Bronchial epithelial cell (primary cell): ENCODE measurements around the gene NHERF2. TPM values are rescaled to one million over a fixed set of nuclear protein-coding genes. Genes with fewer than 3 reads are reported as not detected.

Experiments used
- DNase-seq: peaks from one replicate; pipeline ENCODE4 v3.0.0-alpha.2; 2010; ENCODE audit warnings: low read depth
- FAIRE-seq: peaks from 2 replicates; lab custom pipeline; 2011; peaks lifted over from hg19 to GRCh38; lab: Jason Lieb, UNC
- H3K27me3 ChIP-seq: 2 replicates; pipeline ENCODE4 v1.5.1; 2011; ENCODE audit warnings: low read length; ENCODE audit not compliant: control insufficient read depth, insufficient read depth
- H3K36me3 ChIP-seq: 2 replicates; pipeline ENCODE4 v1.5.1; 2011; ENCODE audit warnings: low read length; ENCODE audit not compliant: control insufficient read depth, insufficient read depth
- H3K4me3 ChIP-seq: 2 replicates; pipeline ENCODE4 v1.5.1; 2011; ENCODE audit warnings: mild to moderate bottlenecking, low read depth, low read length, control low read depth
- CTCF ChIP-seq: IDR thresholded peaks from 2 replicates; pipeline ENCODE4 v1.5.1; 2011; ENCODE audit warnings: mild to moderate bottlenecking, moderate library complexity, low read length, control low read depth, inconsistent platforms; ENCODE audit not compliant: insufficient read depth, severe bottlenecking
- total RNA-seq: library from RNA; depleted of rRNA; stranded (reverse); fragments of >200 nt; gene quantifications from 2 replicates; pipeline ENCODE4 v1.2.1, GENCODE V29; 2014

The NHERF2 gene
- 15.8 and 20.1 TPM in 2 replicates for total RNA-seq

DNA sequence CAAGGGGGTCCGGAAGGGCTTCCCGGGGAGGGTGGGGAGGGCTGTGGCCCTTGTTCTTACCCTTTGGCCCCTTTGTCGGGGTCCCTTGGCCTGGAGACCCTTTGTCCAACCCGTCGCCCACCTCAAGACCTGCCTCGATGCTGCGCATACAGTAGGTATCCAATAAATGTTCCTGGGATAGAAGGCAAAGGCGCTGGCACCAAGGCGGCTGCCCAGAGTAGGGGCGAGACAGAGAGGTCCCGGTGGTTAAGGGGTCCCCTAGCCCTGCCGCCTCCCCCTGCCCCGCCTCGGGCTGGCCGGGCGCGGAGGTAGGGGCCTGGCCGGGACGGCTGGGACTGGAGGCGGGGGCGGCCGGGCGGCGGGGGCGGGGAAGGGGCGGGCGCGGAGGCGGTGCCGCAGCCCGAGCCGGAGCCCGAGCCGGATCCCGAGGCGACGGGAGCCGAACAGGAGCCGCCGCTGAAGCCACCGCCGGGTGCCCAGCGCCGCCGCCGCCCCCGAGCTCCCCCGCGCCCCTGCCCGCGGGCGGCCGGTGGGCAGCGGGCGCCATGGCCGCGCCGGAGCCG, at the start of gene NHERF2:
TSS of gene NHERF2 (plus strand) at position 442 of the 563 bp plus-strand sequence. CDS start at position 546, 104 bp downstream.
- peak within 1 kb of the TSS; percentile 31 for H3K4me3 ChIP-seq
- no peaks in the 10 kb centered on the region for H3K36me3 ChIP-seq
- H3K27me3 ChIP-seq: no peaks in the 10 kb centered on the region
- DNase-seq (no peak), FAIRE-seq (no peak)
- no peak for TF ChIP-seq CTCF

DNA sequence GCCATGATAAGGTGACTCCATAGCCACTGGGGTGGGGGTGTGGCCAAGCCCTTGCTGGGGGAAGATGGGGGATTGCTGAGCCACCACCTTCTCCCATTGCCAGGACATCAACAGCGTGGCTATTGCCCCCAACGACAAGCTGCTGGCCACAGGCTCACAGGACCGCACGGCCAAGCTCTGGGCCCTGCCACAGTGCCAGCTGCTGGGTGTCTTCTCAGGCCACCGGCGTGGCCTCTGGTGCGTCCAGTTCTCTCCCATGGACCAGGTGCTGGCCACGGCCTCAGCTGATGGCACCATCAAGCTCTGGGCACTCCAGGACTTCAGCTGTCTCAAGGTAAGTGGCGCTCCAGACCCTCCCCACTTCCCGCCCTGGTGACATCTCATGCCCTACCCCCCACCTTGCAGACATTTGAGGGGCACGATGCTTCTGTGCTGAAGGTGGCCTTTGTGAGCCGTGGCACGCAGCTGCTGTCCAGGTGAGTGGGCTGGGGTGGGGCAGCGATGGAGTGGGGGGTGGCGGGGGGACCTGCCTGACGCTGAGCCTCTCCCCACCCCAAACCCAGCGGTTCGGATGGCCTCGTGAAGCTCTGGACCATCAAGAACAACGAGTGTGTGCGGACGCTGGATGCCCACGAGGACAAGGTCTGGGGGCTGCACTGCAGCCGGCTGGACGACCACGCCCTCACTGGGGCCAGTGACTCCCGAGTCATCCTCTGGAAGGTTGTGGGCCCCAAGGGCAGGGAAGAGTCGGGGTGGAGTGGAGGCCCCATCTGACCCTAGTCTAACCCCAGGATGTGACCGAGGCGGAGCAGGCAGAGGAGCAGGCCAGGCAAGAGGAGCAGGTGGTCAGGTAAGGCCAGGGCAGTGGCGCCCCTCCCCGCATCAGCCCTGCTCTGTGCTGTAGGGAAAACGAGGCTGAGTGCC, 49.5 kb upstream of the NHERF2 start:
- no peak for FAIRE-seq
- no peak for TF ChIP-seq CTCF
- H3K36me3 ChIP-seq: peaks cover 24% of the 10 kb centered on the region
- H3K4me3 ChIP-seq: no peak overlapping the region
- no peak for DNase-seq
- H3K27me3 ChIP-seq: peaks cover 5% of the 10 kb centered on the region

- Histone ChIP-seq H3K36me3 (peaks cover 24% of the 10 kb centered on the region), H3K4me3 (no peak overlapping the region), H3K27me3 (peaks cover 5% of the 10 kb centered on the region)
- no peak for TF ChIP-seq CTCF
- no peak for FAIRE-seq
- no peak for DNase-seq
Observed at GRCh38 chr16:1977875-1978268, 48.8 kb upstream of the NHERF2 start.

GRCh38 chr16:1978476-1979120, 48.1 kb upstream of the NHERF2 start:
- no peak for DNase-seq
- peak overlapping the region; percentile 50 for H3K4me3 ChIP-seq
- FAIRE-seq: no peak
- TF ChIP-seq CTCF: no peak
- peaks cover 24% of the 10 kb centered on the region for H3K36me3 ChIP-seq
- peaks cover 5% of the 10 kb centered on the region for H3K27me3 ChIP-seq

GRCh38 chr16:1979271-1980029, 47.3 kb upstream of the NHERF2 start:
- H3K36me3 ChIP-seq: peaks cover 20% of the 10 kb centered on the region
- DNase-seq: peak; percentile 85
- FAIRE-seq: no peak
- H3K4me3 ChIP-seq: peak overlapping the region; percentile 50
- no peak for TF ChIP-seq CTCF
- peaks cover 5% of the 10 kb centered on the region for H3K27me3 ChIP-seq
